HepG2 (cell line): ENCODE measurements around the gene KRT6C.

ENCODE experiments used
- CEBPB ChIP-seq: IDR thresholded peaks from 2 replicates; pipeline ENCODE4 v1.6.1; 2011; ENCODE audit warnings: low read depth, low read length, improper control_type of control experiment, borderline replicate concordance
- MXI1 ChIP-seq: IDR thresholded peaks from 3 replicates; pipeline ENCODE4 v1.6.1; 2012; ENCODE audit warnings: low read depth, low read length, inconsistent platforms, borderline replicate concordance

DNA sequence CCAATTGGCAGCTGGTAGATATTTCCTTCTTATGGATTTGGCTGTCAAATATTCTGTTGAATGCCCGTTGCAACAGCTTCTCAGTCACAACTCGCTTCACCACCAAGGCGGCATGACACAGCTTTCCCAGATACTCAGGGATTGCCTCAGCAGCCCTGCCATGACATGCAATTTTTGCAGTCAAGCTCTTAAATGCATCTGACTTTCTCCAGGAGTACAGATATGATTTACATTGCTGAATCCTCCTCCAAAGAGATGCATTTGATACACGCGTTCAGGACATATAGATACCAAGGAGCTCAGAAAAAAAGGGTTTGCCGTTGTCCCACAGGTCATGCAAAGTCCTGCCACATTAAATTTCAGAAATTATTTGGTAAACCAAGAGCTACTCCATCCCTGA lies 40.1 kb upstream of the KRT6C start:
- TF ChIP-seq MXI1 (no peak), CEBPB (no peak)
